MCF 10A (cell line): ENCODE measurements around the gene DHRS3. TPM values are rescaled to one million over a fixed set of nuclear protein-coding genes. Genes with fewer than 3 reads are reported as not detected.

Experiments
- BruUV-seq: library from RNA; stranded (reverse); fragments of 400-500 nt; replicated peaks from 2 replicates; lab custom pipeline; 2021; lab: Mats Ljungman, UMichigan
- CTCF ChIA-PET: fragments of 300-600 bp; sonication (Branson Sonifier 250); formaldehyde crosslinking; extraction: SDS; loops from one replicate; lab custom pipeline; 2021; ENCODE audit warnings: antibody characterized with exemption, inconsistent platforms; lab: Yijun Ruan, JAX
- POLR2A ChIA-PET: fragments of 300-600, 350-650 bp; sonication (Branson Sonifier 250); formaldehyde crosslinking; extraction: SDS; loops from one replicate; lab custom pipeline; 2020; ENCODE audit warnings: antibody characterized with exemption, inconsistent platforms; lab: Yijun Ruan, JAX
- DNase-seq: peaks from one replicate; pipeline ENCODE4 v3.0.0-alpha.2; 2018; ENCODE audit not compliant: unreplicated experiment
- H3K27ac Mint-ChIP-seq: one replicate; pipeline ENCODE4 v1.8.0; 2022; ENCODE audit warnings: mild to moderate bottlenecking, low read depth, mixed read lengths; ENCODE audit not compliant: unreplicated experiment
- H3K27me3 Mint-ChIP-seq: one replicate; pipeline ENCODE4 v1.8.0; 2022; ENCODE audit warnings: mixed read lengths; ENCODE audit not compliant: insufficient read depth, unreplicated experiment
- H3K36me3 Mint-ChIP-seq: one replicate; pipeline ENCODE4 v1.8.0; 2022; ENCODE audit warnings: mild to moderate bottlenecking, moderate library complexity, mixed read lengths; ENCODE audit not compliant: insufficient read depth, unreplicated experiment
- H3K4me1 Mint-ChIP-seq: one replicate; pipeline ENCODE4 v1.8.0; 2022; ENCODE audit warnings: mixed read lengths; ENCODE audit not compliant: insufficient read depth, unreplicated experiment
- H3K4me3 Mint-ChIP-seq: one replicate; pipeline ENCODE4 v1.8.0; 2022; ENCODE audit warnings: mild to moderate bottlenecking, moderate library complexity, mixed read lengths; ENCODE audit not compliant: unreplicated experiment
- H3K9me3 Mint-ChIP-seq: one replicate; pipeline ENCODE4 v1.8.0; 2022; ENCODE audit warnings: mixed read lengths; ENCODE audit not compliant: unreplicated experiment
- intact Hi-C: fragments of 100-400 bp; cut with micrococcal nuclease; formaldehyde crosslinking; loops from 2 replicates; pipeline ENCODE4 v1.14.1; 2022
- total RNA-seq: library from RNA; stranded (reverse); gene quantifications from 2 replicates; pipeline ENCODE4 v1.2.3, GENCODE V29; 2022
- TF ChIP-seq, protein P1 (sequence below): fragments of 200-600 bp; IDR thresholded peaks from one replicate; pipeline ENCODE4 v1.8.0; 2022; ENCODE audit warnings: antibody characterized with exemption, mild to moderate bottlenecking; ENCODE audit not compliant: unreplicated experiment

The DHRS3 gene
- total RNA-seq, 1 experiment from 2014 or later: 1.4 TPM

DNA sequence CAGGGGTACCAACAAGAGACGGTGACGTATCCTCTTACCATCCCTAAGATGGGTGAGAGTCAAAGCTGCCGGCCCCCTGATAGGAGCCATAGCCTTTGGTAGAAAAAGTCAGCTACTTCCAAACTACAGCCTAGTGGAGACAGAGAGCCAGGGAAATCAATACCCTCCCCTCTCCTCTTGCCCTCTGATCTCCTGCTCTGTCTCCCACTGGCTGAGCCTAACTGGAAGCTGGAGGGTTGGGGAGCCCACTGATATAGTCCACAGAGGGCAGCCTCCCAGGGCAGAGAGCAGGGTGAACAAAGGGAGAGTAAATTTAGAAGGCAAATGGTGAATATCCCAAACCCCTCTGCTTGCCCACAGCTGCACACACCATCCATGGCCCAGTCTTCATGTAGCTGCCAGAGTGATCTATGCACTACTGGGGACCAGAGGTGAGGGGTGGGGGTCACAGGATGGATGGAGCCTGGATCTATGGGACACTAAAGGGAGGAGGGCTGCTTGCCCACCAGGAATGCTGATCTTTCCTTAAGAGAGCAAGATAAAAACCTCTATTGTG, 80.0 kb downstream of the DHRS3 start:
- intact Hi-C loops: no loop called here

DNA sequence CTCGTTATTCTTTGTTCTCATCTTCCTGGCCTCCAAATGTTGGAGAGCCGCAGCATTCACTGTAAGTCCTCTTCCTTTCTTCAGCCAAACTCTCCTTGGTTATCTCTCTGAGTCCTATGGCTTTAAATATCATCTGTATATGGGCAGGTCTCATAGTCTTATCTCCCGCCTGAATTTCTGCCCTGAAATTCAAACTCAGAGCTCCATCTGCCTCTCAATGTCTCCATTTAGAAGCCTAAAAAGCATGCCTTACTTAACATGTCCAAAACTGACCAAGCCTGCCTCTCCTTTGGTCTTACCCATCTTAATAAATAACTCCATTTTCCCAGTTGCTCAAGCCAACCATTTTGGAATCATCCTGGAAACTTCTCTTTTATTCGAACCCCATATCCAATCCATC, 80.7 kb downstream of the DHRS3 start:
- H3K27me3 Mint-ChIP-seq: peaks cover 33% of the 10 kb centered on the region
- H3K4me3 Mint-ChIP-seq: no peak overlapping the region
- H3K27ac Mint-ChIP-seq: no peak overlapping the region
- TF ChIP-seq, protein P1, sequence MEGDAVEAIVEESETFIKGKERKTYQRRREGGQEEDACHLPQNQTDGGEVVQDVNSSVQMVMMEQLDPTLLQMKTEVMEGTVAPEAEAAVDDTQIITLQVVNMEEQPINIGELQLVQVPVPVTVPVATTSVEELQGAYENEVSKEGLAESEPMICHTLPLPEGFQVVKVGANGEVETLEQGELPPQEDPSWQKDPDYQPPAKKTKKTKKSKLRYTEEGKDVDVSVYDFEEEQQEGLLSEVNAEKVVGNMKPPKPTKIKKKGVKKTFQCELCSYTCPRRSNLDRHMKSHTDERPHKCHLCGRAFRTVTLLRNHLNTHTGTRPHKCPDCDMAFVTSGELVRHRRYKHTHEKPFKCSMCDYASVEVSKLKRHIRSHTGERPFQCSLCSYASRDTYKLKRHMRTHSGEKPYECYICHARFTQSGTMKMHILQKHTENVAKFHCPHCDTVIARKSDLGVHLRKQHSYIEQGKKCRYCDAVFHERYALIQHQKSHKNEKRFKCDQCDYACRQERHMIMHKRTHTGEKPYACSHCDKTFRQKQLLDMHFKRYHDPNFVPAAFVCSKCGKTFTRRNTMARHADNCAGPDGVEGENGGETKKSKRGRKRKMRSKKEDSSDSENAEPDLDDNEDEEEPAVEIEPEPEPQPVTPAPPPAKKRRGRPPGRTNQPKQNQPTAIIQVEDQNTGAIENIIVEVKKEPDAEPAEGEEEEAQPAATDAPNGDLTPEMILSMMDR: no peak
- H3K4me1 Mint-ChIP-seq: no peaks in the 10 kb centered on the region
- no peak for DNase-seq
- no peaks in the 10 kb centered on the region for H3K9me3 Mint-ChIP-seq
- intact Hi-C loops: no loop called here
- no TSS peak for BruUV-seq
- ChIA-PET CTCF (interaction anchor here (0.9 kb wide), 1 partner anchor 103 kb away, joined by 3 read pairs; no protein-coding TSS in a partner anchor), POLR2A (interaction anchor here (1.2 kb wide), 1 partner anchor 12 kb away, joined by 6 read pairs; no protein-coding TSS in a partner anchor)
- peaks cover 6% of the 10 kb centered on the region for H3K36me3 Mint-ChIP-seq

More for the DNA sequence above, 80.0 kb downstream of the DHRS3 start:
- ChIA-PET CTCF (interaction anchor here (0.9 kb wide), 1 partner anchor 102 kb away, joined by 3 read pairs; no protein-coding TSS in a partner anchor), POLR2A (interaction anchor here (1.2 kb wide), 1 partner anchor 12 kb away, joined by 6 read pairs; no protein-coding TSS in a partner anchor)
- Mint-ChIP-seq H3K4me3 (no peak overlapping the region), H3K36me3 (peaks cover 6% of the 10 kb centered on the region), H3K9me3 (no peaks in the 10 kb centered on the region), H3K27ac (no peak overlapping the region), H3K27me3 (peaks cover 40% of the 10 kb centered on the region), H3K4me1 (no peaks in the 10 kb centered on the region)
- no peak for DNase-seq
- BruUV-seq: no TSS peak
- TF ChIP-seq, protein P1: no peak

DNA sequence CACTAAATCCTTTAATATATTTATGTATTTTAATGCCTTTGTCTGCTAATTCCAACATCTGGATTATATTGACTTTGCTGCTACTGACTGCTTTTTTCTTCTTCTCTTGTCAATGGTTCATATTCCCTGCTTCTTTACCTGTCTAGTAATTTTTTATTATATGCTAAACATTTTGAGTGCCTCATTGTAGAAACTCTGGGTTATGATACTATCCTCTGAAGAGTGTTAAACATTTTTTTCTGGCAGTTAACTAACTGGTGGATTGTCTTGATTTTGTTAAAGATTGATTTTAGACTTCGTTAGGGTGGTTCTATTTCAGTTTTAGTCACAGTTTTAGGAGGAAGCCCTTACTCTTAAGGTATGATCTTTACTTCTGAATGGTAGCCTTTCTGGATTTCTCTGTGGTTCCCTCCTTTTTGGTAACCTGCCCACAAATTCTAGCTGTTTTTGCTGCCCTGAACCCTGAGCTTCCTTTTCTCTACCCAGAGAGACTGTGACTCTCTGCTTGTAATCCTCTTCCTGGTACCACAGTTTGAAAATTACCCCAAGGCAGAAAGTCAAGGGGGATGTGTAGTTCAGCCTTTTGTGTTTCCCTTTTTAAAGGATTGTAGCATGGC, 81.9 kb downstream of the DHRS3 start:
- no peak overlapping the region for H3K27ac Mint-ChIP-seq
- no peak overlapping the region for H3K4me3 Mint-ChIP-seq
- TF ChIP-seq, protein P1: no peak
- peaks cover 6% of the 10 kb centered on the region for H3K36me3 Mint-ChIP-seq
- H3K27me3 Mint-ChIP-seq: peaks cover 24% of the 10 kb centered on the region
- H3K4me1 Mint-ChIP-seq: no peaks in the 10 kb centered on the region
- CTCF ChIA-PET: no interaction called here
- H3K9me3 Mint-ChIP-seq: no peaks in the 10 kb centered on the region
- POLR2A ChIA-PET: no interaction called here
- no TSS peak for BruUV-seq
- DNase-seq: no peak
- intact Hi-C loops: no loop called here

DNA sequence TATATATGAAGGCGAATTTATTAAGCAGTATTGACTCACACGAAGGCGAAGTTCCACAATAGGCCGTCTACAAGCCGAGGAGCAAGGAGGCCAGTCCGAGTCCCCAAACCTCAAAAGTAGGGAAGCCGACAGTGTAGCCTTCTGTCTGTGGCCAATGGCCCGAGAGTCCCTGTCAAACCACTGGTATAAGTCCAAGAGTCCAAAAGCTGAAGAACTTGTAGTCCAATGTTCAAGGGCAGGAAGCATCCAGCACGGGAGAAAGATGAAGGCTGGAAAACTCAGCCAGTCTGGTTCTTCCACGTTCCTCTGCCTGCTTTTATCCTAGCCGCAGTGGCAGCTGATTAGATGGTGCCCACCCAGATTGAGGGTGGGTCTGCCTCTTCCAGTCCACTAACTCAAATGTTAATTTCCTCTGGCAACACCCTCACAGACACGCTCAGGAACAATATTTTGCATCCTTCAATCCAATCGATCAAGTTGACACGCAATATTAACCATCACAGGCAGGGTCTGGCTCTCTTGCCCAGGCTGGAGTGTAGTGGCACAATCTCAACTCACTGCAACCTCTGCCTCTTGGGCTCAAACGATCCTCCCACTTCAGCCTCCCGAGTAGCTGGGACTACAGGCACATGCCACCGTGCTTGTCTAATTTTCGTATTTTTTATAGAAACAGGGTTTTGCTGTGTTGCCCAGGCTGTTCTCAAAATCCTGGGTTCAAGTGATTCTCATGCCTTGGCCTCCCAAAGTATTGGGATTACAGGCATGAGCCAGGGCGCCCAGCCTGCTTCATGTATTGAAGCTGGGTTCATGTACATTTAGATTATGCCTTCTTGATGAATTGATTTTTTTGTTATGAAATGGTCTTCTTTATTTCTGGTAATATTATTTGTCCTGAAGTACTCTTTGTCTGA, 85.3 kb downstream of the DHRS3 start:
- intact Hi-C loops: no loop called here
- no peak overlapping the region for H3K4me3 Mint-ChIP-seq
- no TSS peak for BruUV-seq
- H3K4me1 Mint-ChIP-seq: no peaks in the 10 kb centered on the region
- peaks cover 19% of the 10 kb centered on the region for H3K27me3 Mint-ChIP-seq
- ChIA-PET POLR2A (no interaction called here), CTCF (interaction anchor here (0.9 kb wide), 1 partner anchor 14 kb away, joined by 4 read pairs; no protein-coding TSS in a partner anchor)
- DNase-seq: no peak
- H3K27ac Mint-ChIP-seq: no peak overlapping the region
- TF ChIP-seq, protein P1: no peak
- peaks cover 6% of the 10 kb centered on the region for H3K36me3 Mint-ChIP-seq
- H3K9me3 Mint-ChIP-seq: no peaks in the 10 kb centered on the region
